Calu3 (cell line): ENCODE data around the gene KCNMB1. TPM values are rescaled to one million over a fixed set of nuclear protein-coding genes. Genes with fewer than 3 reads are reported as not detected.

Source experiments
- BruUV-seq: library from RNA; stranded (reverse); fragments of 400-500 nt; replicated peaks from 2 replicates; lab custom pipeline; 2021; lab: Mats Ljungman, UMichigan
- CTCF ChIA-PET: fragments of 300-600 bp; sonication (Branson Sonifier 250); formaldehyde crosslinking; loops from one replicate; lab custom pipeline; 2022; ENCODE audit warnings: antibody characterized with exemption; lab: Charles Lee
- DNase-seq: peaks from one replicate; pipeline ENCODE4 v3.0.0; 2022
- H3K27ac Mint-ChIP-seq: one replicate; pipeline ENCODE4 v1.8.0; 2022; ENCODE audit warnings: mixed read lengths; ENCODE audit not compliant: unreplicated experiment
- H3K27me3 Mint-ChIP-seq: one replicate; pipeline ENCODE4 v1.8.0; 2022; ENCODE audit warnings: mixed read lengths; ENCODE audit not compliant: unreplicated experiment
- H3K36me3 Mint-ChIP-seq: one replicate; pipeline ENCODE4 v1.8.0; 2022; ENCODE audit warnings: mild to moderate bottlenecking, moderate library complexity, mixed read lengths; ENCODE audit not compliant: insufficient read depth, unreplicated experiment
- H3K4me1 Mint-ChIP-seq: one replicate; pipeline ENCODE4 v1.8.0; 2022; ENCODE audit warnings: mild to moderate bottlenecking, low read depth, mixed read lengths; ENCODE audit not compliant: unreplicated experiment
- H3K4me3 Mint-ChIP-seq: one replicate; pipeline ENCODE4 v1.8.0; 2022; ENCODE audit warnings: mild to moderate bottlenecking, low read depth, moderate library complexity, mixed read lengths; ENCODE audit not compliant: unreplicated experiment
- H3K9me3 Mint-ChIP-seq: one replicate; pipeline ENCODE4 v1.8.0; 2022; ENCODE audit warnings: low read depth, mixed read lengths; ENCODE audit not compliant: unreplicated experiment
- intact Hi-C: fragments of 100-400 bp; cut with micrococcal nuclease; formaldehyde crosslinking; loops from one replicate; pipeline ENCODE4 v1.10.0; 2022; ENCODE audit not compliant: unreplicated experiment
- total RNA-seq: library from RNA; stranded (reverse); gene quantifications from 2 replicates; pipeline ENCODE4 v1.2.3, GENCODE V29; 2022
- TF ChIP-seq, protein P1 (sequence below): fragments of 200-600 bp; IDR thresholded peaks from one replicate; pipeline ENCODE4 v1.8.0; 2022; ENCODE audit warnings: antibody characterized with exemption; ENCODE audit not compliant: unreplicated experiment

Gene KCNMB1
- total RNA-seq, 1 experiment from 2014 or later: not detected

DNA sequence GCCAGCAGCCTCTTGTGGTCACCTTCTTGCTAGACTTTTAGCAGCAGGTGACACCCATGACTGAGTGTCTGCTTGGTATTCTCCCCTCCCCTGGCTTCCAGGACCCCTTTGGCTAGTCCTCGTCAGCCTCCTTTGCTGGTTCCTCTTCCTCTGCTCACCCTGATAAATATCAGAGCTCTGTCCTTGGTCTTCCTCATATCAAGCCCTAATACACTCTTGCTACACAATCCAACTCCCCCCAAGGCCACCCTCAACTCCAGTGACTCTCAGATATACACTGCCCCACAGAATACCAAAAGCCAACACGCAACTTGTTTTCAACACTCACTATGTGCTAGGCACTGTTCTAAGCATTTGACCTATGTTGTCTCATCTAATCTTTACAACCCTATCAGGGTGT, 61.3 kb downstream of the KCNMB1 start:
- DNase-seq: no peak
- Mint-ChIP-seq H3K36me3 (peaks cover 4% of the 10 kb centered on the region), H3K4me1 (no peaks in the 10 kb centered on the region), H3K4me3 (no peak overlapping the region), H3K9me3 (no peaks in the 10 kb centered on the region), H3K27ac (no peak overlapping the region), H3K27me3 (peaks cover 22% of the 10 kb centered on the region)
- TF ChIP-seq, protein P1, sequence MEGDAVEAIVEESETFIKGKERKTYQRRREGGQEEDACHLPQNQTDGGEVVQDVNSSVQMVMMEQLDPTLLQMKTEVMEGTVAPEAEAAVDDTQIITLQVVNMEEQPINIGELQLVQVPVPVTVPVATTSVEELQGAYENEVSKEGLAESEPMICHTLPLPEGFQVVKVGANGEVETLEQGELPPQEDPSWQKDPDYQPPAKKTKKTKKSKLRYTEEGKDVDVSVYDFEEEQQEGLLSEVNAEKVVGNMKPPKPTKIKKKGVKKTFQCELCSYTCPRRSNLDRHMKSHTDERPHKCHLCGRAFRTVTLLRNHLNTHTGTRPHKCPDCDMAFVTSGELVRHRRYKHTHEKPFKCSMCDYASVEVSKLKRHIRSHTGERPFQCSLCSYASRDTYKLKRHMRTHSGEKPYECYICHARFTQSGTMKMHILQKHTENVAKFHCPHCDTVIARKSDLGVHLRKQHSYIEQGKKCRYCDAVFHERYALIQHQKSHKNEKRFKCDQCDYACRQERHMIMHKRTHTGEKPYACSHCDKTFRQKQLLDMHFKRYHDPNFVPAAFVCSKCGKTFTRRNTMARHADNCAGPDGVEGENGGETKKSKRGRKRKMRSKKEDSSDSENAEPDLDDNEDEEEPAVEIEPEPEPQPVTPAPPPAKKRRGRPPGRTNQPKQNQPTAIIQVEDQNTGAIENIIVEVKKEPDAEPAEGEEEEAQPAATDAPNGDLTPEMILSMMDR: no peak
- BruUV-seq: no TSS peak
- CTCF ChIA-PET: no interaction called here
- intact Hi-C loops: no loop called here

- Mint-ChIP-seq H3K27ac (no peak overlapping the region), H3K36me3 (peaks cover 4% of the 10 kb centered on the region), H3K9me3 (no peaks in the 10 kb centered on the region), H3K27me3 (peaks cover 22% of the 10 kb centered on the region), H3K4me3 (no peak overlapping the region), H3K4me1 (no peaks in the 10 kb centered on the region)
- TF ChIP-seq, protein P1: no peak
- CTCF ChIA-PET: no interaction called here
- DNase-seq: no peak
- no TSS peak for BruUV-seq
- intact Hi-C loops: no loop called here
Observed at GRCh38 chr5:170327168-170327567, 62.0 kb downstream of the KCNMB1 start.

Other genes with a start within 250 kb of the KCNMB1 start
- gene C5orf58, start 156.4 kb downstream of the KCNMB1 start, total RNA-seq: not detected in 2 replicates
- not detected in 2 replicates for gene LCP2, start 91.6 kb downstream of the KCNMB1 start, total RNA-seq
- gene KCNIP1, start 114.7 kb upstream of the KCNMB1 start, total RNA-seq: not detected in 2 replicates